Skeletal muscle tissue (tissue), 4 donors: Measurements from ENCODE around the gene GEN1. TPM values are rescaled to one million over a fixed set of nuclear protein-coding genes. Genes with fewer than 3 reads are reported as not detected.

Experiments
- H3K27ac ChIP-seq: one replicate; pipeline ENCODE4 v1.7.0; 2013; ENCODE audit warnings: mild to moderate bottlenecking, low read depth, low read length, inconsistent platforms
- H3K27me3 ChIP-seq, 3 donors: one replicate each; pipeline ENCODE4 v1.7.0; 2013; ENCODE audit warnings: low read length in 3 of 3; ENCODE audit not compliant: control insufficient read depth in 3 of 3, insufficient read depth in 3 of 3
- H3K36me3 ChIP-seq, 3 donors: one replicate each; pipeline ENCODE4 v1.7.0; 2013; ENCODE audit warnings: low read length in 3 of 3; ENCODE audit not compliant: control insufficient read depth in 3 of 3, insufficient read depth in 3 of 3
- H3K4me1 ChIP-seq, 3 donors: one replicate each; pipeline ENCODE4 v1.7.0; 2013; ENCODE audit warnings: low read length in 3 of 3, mild to moderate bottlenecking in 3 of 3; ENCODE audit not compliant: control insufficient read depth in 3 of 3, insufficient read depth in 3 of 3
- H3K4me3 ChIP-seq, 3 donors: one replicate each; pipeline ENCODE4 v1.7.0; 2013; ENCODE audit warnings: low read length in 3 of 3
- H3K9ac ChIP-seq, 3 donors: one replicate each; pipeline ENCODE4 v1.7.0; 2013; ENCODE audit warnings: low read length in 3 of 3, mild to moderate bottlenecking in 3 of 3, moderate library complexity in 2 of 3, low read depth in 1 of 3
- H3K9me3 ChIP-seq, 3 donors: one replicate each; pipeline ENCODE4 v1.7.0; 2013; ENCODE audit warnings: low read length in 3 of 3; ENCODE audit not compliant: control insufficient read depth in 3 of 3
- total RNA-seq: library from RNA; depleted of rRNA; stranded (reverse); fragments of >200 nt; gene quantifications from one replicate; pipeline ENCODE4 v1.2.3, GENCODE V29; 2014
- donor health status: Osteomylitis.

The GEN1 gene
- total RNA-seq, 1 donor from 2014 or later = 11.0 TPM

DNA sequence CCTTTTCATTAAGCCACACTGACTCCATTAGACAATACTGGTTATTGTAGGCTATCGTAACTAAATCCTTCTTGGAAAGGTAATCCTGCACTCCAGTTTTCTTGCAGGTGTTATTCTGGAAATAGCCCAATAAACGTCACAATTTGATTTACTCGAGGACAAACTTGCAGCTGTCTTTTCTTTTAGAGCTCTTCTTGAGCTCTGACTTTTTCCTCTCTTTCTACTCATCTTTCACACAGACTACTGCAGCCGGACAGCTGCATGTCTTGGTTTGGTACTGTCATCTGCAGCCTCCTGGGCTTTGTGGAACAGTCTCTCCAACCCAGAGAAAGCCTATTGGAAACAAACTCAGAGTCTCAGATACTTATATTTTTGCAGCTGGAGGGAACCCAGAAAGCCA is 39.4 kb downstream of the GEN1 start:
- no peak overlapping the region for H3K27ac ChIP-seq
- no peak overlapping the region for H3K9ac ChIP-seq
- H3K9me3 ChIP-seq = no peaks in the 10 kb centered on the region
- H3K4me3 ChIP-seq = no peak overlapping the region
- no peaks in the 10 kb centered on the region for H3K27me3 ChIP-seq
- no peaks in the 10 kb centered on the region for H3K36me3 ChIP-seq
- peaks cover 16 to 21% (median 21%) of the 10 kb centered on the region in 3 donors for H3K4me1 ChIP-seq

DNA sequence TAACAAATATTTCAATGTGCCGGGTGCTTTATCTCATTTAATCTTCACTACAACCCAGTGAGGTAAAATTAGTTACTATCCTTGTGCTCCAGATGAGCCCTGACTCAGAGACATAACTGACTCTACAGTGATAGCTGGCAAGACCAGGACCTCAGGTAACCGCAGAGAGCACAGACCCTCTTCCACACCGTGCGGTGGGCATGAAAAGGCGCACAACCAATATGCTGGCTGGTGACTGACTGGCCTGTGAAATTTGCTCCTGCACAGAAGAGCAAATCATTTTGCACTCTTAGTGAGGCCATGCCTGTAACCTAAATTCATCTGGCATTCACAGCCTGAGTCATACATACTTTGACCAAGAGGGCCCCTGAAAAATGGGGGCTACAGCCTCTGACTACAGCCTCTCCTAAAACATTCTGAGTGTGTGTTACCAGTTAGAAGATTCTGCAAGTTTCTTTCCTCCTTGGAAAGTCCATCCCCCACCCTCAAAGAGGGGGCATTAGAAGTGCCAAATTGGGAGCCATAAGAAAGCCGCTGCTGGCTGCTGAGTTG is 39.9 kb downstream of the GEN1 start:
- Histone ChIP-seq H3K4me3 (no peak overlapping the region), H3K27ac (no peak overlapping the region), H3K9me3 (no peaks in the 10 kb centered on the region), H3K9ac (no peak overlapping the region), H3K27me3 (no peaks in the 10 kb centered on the region), H3K4me1 (peaks cover 16 to 21% (median 21%) of the 10 kb centered on the region in 3 donors), H3K36me3 (no peaks in the 10 kb centered on the region)

DNA sequence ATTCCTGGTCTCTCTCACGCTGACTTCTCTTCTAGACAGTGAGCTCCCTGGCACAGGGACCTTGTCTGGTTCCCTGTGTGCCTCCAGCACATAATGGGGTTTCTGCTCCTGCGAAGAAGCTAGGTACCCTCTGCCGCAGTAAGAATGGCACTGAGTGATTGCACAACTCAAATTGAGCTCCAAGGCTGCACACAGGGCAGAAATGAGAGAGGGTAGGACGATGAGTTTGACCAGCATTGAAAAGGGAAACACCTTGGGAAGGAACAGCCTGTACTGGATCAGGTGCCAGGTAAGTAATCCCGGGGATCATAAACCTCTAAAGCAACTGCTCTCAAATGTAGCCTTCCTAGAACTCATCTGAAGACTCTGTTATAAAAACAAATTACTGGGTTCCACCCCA is 41.4 kb downstream of the GEN1 start:
- no peaks in the 10 kb centered on the region for H3K27me3 ChIP-seq
- H3K9ac ChIP-seq = peak overlapping the region in 1 of 3 donors; percentile 40
- no peaks in the 10 kb centered on the region for H3K36me3 ChIP-seq
- H3K9me3 ChIP-seq = no peaks in the 10 kb centered on the region
- peak overlapping the region in 1 of 3 donors; percentile 35 for H3K4me3 ChIP-seq
- peaks cover 16 to 21% (median 21%) of the 10 kb centered on the region in 3 donors for H3K4me1 ChIP-seq
- H3K27ac ChIP-seq = no peak overlapping the region

DNA sequence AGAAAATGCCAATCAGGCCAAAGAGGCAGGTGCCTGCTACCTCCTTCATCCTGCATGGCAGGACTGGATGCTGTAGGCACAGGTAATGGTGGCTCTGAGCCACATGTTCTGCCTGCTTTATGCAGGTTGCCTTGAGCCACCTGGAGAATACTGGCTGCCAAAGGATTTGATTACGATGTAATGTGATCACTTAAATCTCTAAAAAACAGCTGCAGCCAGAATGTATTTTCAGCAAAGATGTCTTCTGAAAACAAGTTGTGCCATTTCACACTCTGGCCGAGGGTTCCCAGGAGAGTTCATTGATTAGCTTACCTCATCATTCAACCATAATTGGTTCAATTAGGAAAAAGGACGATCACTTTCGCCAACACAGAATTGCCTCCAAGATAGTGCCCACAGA is 44.4 kb downstream of the GEN1 start:
- H3K4me1 ChIP-seq = peaks cover 12 to 17% (median 14%) of the 10 kb centered on the region in 3 donors

DNA sequence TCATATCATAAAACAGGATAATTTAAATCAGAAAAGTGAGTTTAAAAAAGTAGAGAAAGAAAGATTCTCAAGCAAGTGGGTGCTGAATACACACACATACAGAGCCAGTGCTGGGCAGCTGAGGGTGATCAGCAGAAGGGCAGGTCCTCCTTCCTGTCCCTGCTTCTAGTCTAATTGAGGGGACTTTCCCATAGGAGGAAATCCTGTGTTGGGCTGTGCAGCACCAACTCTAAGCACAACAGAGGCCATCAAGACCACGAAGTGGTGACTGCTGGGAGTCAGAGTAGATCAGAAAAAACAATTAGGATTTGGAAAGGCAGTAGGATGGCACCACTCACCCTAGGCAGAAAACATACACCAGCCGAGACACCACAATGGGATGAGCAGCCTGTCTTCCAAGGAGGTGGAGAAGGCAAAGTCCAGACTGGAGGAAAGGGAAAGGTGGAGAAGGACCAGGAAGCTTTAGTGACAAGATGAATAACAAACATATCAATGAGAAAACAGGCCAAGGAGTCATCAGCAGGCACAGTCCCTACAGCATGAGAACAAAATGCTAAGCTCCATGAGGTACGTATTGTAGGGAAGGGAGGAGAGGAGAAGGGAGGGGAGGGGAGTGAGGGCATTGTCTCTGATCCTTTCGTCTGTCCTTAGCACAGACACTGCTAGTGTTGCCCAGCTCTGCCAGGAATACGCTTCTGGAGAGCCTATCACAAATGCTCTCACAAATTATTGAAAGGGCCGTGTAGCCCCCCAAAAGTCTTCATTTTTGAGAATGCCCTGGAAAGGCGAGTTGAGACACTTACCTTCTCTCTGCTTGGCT is 45.6 kb downstream of the GEN1 start:
- Histone ChIP-seq H3K4me3 (no peak overlapping the region), H3K27ac (no peak overlapping the region), H3K27me3 (no peaks in the 10 kb centered on the region), H3K4me1 (peaks cover 7 to 8% (median 8%) of the 10 kb centered on the region in 3 donors), H3K36me3 (no peaks in the 10 kb centered on the region), H3K9me3 (no peaks in the 10 kb centered on the region), H3K9ac (no peak overlapping the region)

More for the DNA sequence above, 44.4 kb downstream of the GEN1 start:
- Histone ChIP-seq H3K9me3 (no peaks in the 10 kb centered on the region), H3K9ac (no peak overlapping the region), H3K4me3 (no peak overlapping the region), H3K27me3 (no peaks in the 10 kb centered on the region), H3K27ac (no peak overlapping the region), H3K36me3 (no peaks in the 10 kb centered on the region)

DNA sequence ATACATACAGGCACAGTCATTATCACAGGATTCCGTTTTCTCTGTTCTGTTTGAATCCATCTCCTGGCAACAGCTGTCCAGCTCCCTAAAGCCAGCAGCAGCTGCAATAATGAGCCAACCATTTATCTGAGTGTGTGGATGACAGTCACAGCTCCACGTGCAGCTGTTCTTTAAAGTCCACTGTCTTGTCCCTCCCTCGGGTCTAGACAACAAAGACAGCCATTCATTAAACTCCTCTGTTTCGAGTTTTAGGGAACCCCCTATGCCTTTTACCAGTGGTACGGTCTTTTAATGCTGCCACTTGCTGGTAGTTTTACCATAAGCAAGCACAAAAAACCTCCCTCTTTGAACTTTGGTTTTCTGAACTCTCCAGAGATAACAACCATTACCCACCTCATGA is 46.3 kb downstream of the GEN1 start:
- H3K9ac ChIP-seq = no peak overlapping the region
- H3K27ac ChIP-seq = no peak overlapping the region
- H3K27me3 ChIP-seq = no peaks in the 10 kb centered on the region
- peaks cover 2 to 4% (median 4%) of the 10 kb centered on the region in 3 donors for H3K4me1 ChIP-seq
- no peak overlapping the region for H3K4me3 ChIP-seq
- no peaks in the 10 kb centered on the region for H3K9me3 ChIP-seq
- H3K36me3 ChIP-seq = no peaks in the 10 kb centered on the region

DNA sequence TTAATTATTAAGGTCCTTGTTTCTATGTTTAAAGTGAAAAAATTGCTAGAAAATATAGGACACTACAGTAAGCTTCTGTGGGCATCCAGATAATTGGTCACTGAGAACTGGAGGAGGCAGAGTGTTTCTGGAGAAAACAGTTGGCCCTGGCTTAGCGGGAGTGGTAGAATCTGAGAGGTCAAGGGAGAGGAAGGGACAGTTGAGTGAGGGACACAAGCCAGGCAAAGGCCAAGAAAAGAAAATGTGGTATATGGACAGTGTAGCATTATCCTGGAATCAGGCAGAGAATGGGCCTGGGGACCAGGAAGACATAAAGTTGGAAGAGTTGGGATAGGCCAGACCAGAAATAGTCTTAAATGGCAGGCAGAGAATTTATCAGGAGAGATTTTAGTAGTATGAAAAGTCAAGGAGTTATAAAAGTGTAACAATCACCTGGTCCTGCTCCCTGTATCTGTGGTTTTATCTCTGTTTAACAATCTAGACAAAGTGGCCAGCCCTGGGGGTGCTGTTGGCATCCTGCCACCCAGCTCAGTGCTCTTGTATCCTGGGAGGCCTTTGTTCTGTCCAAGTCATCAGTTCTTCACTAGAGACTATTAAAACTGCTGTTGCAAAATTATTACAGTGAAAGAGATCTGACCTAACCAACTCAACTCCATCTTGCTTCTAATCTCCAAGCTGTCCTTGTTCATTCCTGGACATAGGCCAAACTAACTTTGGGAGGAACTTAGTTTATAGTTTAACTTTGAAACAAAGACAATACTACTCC is 46.9 kb downstream of the GEN1 start:
- H3K4me3 ChIP-seq = no peak overlapping the region
- no peaks in the 10 kb centered on the region for H3K27me3 ChIP-seq
- H3K4me1 ChIP-seq = no peaks in the 10 kb centered on the region
- no peak overlapping the region for H3K27ac ChIP-seq
- H3K9ac ChIP-seq = no peak overlapping the region
- H3K9me3 ChIP-seq = no peaks in the 10 kb centered on the region
- no peaks in the 10 kb centered on the region for H3K36me3 ChIP-seq

DNA sequence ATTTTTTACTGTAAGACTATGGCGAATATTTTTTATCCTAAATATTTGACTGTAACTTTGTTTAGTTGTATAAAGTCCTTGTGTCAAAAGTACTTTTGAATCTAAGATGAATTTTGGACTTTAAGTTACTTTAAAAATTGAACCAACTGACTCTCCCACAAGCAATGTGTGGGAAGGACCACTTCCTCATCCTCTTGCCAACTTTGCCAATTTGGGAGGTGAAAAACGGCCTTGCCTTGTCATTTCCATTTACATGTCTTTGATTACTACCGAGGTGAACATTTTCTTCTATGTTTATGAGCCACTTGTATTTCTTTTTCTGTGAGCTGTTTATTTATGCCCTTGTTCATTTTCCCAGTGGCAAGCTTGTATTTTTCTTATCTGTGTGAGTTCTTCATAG is 49.6 kb downstream of the GEN1 start:
- Histone ChIP-seq H3K36me3 (no peaks in the 10 kb centered on the region), H3K9ac (no peak overlapping the region), H3K4me1 (no peaks in the 10 kb centered on the region), H3K27ac (no peak overlapping the region), H3K4me3 (no peak overlapping the region), H3K27me3 (no peaks in the 10 kb centered on the region), H3K9me3 (no peaks in the 10 kb centered on the region)

DNA sequence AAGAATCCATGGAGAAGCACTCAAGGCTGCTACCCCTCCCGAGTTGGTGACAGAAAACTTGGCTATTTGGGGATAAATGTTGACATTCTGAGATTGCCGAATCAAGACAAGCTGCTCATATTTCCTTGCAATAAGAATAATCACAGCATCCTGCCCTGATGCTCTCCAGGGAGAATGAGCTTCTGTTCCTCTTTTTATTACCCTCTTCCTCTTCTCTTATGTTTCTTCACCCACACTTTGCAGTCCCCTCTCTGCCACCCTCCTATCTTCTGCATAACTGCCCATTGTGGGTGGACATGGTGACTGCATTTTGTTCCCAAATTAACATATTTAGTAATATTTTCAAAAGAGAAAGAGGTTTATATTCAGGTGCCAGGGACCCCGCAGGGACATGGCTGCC is 50.4 kb downstream of the GEN1 start:
- Histone ChIP-seq H3K27ac (no peak overlapping the region), H3K9me3 (no peaks in the 10 kb centered on the region)

DNA sequence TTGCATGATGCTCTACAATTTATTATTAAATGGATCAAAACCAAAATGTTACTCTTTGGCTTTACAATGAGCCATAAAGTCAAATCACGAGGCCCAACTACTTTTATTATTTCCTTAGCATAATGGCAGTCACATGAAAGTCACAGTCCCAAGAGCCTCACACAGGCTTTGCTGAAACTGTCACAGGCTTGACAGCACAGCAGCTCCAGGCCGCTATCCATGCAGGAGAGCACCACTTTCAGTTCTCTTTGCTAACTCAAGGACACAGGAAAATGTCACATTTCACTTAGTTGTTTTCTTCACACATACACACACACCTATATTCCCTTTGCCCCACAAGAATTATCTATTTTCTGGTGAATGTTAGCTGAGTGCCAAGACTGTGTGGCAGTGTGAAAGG is 51.2 kb downstream of the GEN1 start:
- Histone ChIP-seq H3K27ac (no peak overlapping the region), H3K4me3 (no peak overlapping the region), H3K36me3 (no peaks in the 10 kb centered on the region), H3K4me1 (no peaks in the 10 kb centered on the region), H3K9me3 (no peaks in the 10 kb centered on the region), H3K9ac (no peak overlapping the region), H3K27me3 (no peaks in the 10 kb centered on the region)

More for the DNA sequence above, 50.4 kb downstream of the GEN1 start:
- H3K27me3 ChIP-seq = no peaks in the 10 kb centered on the region
- H3K36me3 ChIP-seq = no peaks in the 10 kb centered on the region
- no peak overlapping the region for H3K4me3 ChIP-seq
- H3K4me1 ChIP-seq = no peaks in the 10 kb centered on the region
- no peak overlapping the region for H3K9ac ChIP-seq
